Fibroblast of lung (primary cell): ENCODE measurements around the gene ARMC9. TPM values are rescaled to one million over a fixed set of nuclear protein-coding genes. Genes with fewer than 3 reads are reported as not detected.
"Not testable (repeated sequence)": the region's sequence is repeated elsewhere in the genome, so short reads cannot be mapped to it uniquely, and the experiment has no call there.

Experiments
- DNase-seq, 2 donors: peaks; one replicate each; pipeline versions ENCODE4 v3.0.0 to v3.0.0-alpha.2; 2010; ENCODE audit warnings: low read depth in 2 of 2
- H2AFZ ChIP-seq: 2 replicates; pipeline ENCODE4 v1.5.1; 2012; ENCODE audit warnings: low read length, control low read depth, inconsistent platforms
- H3K27ac ChIP-seq: 2 replicates; pipeline ENCODE4 v1.5.1; 2011; ENCODE audit warnings: low read length, control low read depth; ENCODE audit not compliant: insufficient read depth
- H3K27me3 ChIP-seq: 2 replicates; pipeline ENCODE4 v1.5.1; 2011; ENCODE audit warnings: mild to moderate bottlenecking, low read length; ENCODE audit not compliant: control insufficient read depth, insufficient read depth
- H3K36me3 ChIP-seq: 2 replicates; pipeline ENCODE4 v1.5.1; 2011; ENCODE audit warnings: low read length; ENCODE audit not compliant: control insufficient read depth, insufficient read depth
- H3K4me1 ChIP-seq: 2 replicates; pipeline ENCODE4 v1.5.1; 2011; ENCODE audit warnings: low read length; ENCODE audit not compliant: control insufficient read depth, insufficient read depth; ENCODE audit errors: extremely low read depth
- H3K4me2 ChIP-seq: 2 replicates; pipeline ENCODE4 v1.5.1; 2011; ENCODE audit warnings: low read length, control low read depth; ENCODE audit not compliant: insufficient read depth; ENCODE audit errors: extremely low read depth
- H3K4me3 ChIP-seq, 4 experiments: fragments of 200-600 bp in 1 of 4; sonication (generic) in 1 of 4; replicated peaks in 1 of 4; 2 replicates each; pipeline ENCODE4 v1.5.1; 2011 to 2016; ENCODE audit warnings: low read length in 4 of 4, low read depth in 3 of 4, mild to moderate bottlenecking in 3 of 4, control low read depth in 2 of 4, inconsistent platforms in 1 of 4, mixed read lengths in 1 of 4; ENCODE audit not compliant: insufficient read depth in 1 of 4; ENCODE audit errors: control extremely low read depth in 1 of 4
- H3K79me2 ChIP-seq: 2 replicates; pipeline ENCODE4 v1.5.1; 2012; ENCODE audit warnings: mild to moderate bottlenecking, low read length, inconsistent platforms; ENCODE audit not compliant: control insufficient read depth, insufficient read depth
- H3K9ac ChIP-seq: 2 replicates; pipeline ENCODE4 v1.5.1; 2011; ENCODE audit warnings: mild to moderate bottlenecking, low read length, control low read depth; ENCODE audit not compliant: insufficient read depth
- H3K9me3 ChIP-seq: 2 replicates; pipeline ENCODE4 v1.5.1; 2012; ENCODE audit warnings: low read depth, low read length; ENCODE audit not compliant: control insufficient read depth, insufficient read depth
- H4K20me1 ChIP-seq: 2 replicates; pipeline ENCODE4 v1.5.1; 2011; ENCODE audit warnings: low read length; ENCODE audit not compliant: control insufficient read depth, insufficient read depth; ENCODE audit errors: extremely low read depth
- CTCF ChIP-seq, 2 donors: IDR thresholded peaks in 1 of 2; conservative IDR thresholded peaks in 1 of 2; 1 replicate in 1 of 2; 2 replicates in 1 of 2; pipeline ENCODE4 v1.5.1; 2011 to 2012; ENCODE audit warnings: low read length in 2 of 2, control low read depth in 1 of 2, inconsistent platforms in 1 of 2, low read depth in 1 of 2, mild to moderate bottlenecking in 1 of 2
- EZH2 ChIP-seq: IDR thresholded peaks from 2 replicates; pipeline ENCODE4 v1.5.1; 2012; ENCODE audit warnings: low read length, control low read depth, mild to moderate bottlenecking; ENCODE audit errors: missing control alignments
- polyA plus RNA-seq, 2 donors: library from polyadenylated mRNA; depleted of rRNA in 1 of 2; stranded (reverse) in 1 of 2; unstranded in 1 of 2; fragments of >200 nt; gene quantifications; 2 replicates each; pipeline ENCODE4 v1.2.1, GENCODE V29; 2011 to 2012; ENCODE audit warnings: missing spikeins in 1 of 2
- total RNA-seq: library from RNA; depleted of rRNA; stranded (reverse); fragments of >200 nt; gene quantifications from 2 replicates; pipeline ENCODE4 v1.2.1, GENCODE V29; 2014

The ARMC9 gene
- total and polyA plus RNA-seq, 2 donors (not counting 1 experiment from before 2014, with no cell fraction given), result 68.4 to 153 TPM

DNA sequence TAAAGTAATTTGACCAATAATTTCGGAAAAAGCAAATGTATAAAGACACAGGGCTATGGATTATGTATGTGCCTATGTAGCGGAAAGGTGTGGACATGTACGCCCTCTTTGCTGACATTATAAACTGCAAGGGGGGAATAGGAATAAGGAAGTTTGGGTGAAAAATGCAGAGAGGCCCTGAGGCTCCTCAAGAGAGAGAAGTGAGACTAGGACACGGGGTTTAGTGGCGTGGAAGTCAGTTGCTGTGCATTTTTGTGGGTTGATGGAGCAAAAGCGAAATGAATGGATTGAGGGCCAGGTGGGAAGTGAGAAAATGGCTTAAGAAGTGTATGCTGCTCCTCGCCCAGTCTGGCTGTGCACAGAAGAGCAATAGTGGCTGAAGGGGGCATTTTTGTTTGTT is 100.8 kb downstream of the ARMC9 start:
- Histone ChIP-seq H3K4me1 (no peaks in the 10 kb centered on the region), H4K20me1 (no peaks in the 10 kb centered on the region), H2AFZ (no peak overlapping the region), H3K9me3 (no peaks in the 10 kb centered on the region), H3K36me3 (peaks cover 3% of the 10 kb centered on the region), H3K9ac (no peak overlapping the region), H3K27ac (no peak overlapping the region), H3K4me3 (no peak overlapping the region), H3K4me2 (no peak overlapping the region), H3K27me3 (no peaks in the 10 kb centered on the region), H3K79me2 (no peaks in the 10 kb centered on the region)
- DNase-seq, result no peak
- no peak for TF ChIP-seq CTCF (conservative IDR thresholded peaks at IDR 0.05 in 1 of 2, IDR thresholded peaks at IDR 0.05 in 1 of 2; ENCODE audit: low read depth in 1 of 2, low read length in 2 of 2)
- no peak for TF ChIP-seq EZH2

DNA sequence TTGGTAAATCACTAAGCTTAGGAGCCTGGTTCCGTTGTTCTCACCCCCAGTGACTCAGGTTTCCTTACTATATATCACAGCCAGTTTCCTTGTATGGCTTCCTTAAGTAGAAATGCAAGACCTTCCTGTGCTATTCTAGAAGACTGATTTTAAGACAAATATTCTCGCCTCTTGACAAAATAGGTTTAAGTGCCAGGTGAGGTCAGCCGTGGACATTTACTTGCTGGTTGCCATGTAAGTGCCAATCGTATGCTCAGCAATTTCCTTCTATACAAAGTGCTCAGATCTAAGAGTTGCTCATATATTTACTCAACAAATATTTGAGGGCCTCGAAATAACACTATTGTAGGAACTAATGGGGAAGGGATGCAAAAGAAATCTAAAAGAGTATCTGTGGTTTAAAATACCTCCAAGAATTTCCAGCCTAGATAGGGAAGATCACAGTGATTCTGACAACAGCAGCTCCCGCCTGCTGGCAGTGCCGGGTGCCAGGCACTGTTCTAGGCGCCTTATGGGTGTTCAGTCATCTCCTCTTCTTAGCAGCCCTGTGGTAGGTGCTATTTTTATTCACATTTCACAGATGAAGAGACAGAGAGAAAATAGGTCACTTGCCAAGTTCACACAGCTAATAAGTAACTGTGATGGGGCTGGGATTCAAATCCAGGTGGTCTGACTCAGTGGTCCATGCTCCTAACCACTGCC is 101.7 kb downstream of the ARMC9 start:
- no peak overlapping the region for H3K9ac ChIP-seq
- TF ChIP-seq EZH2 (no peak), CTCF (conservative IDR thresholded peaks at IDR 0.05 in 1 of 2, IDR thresholded peaks at IDR 0.05 in 1 of 2; ENCODE audit: low read depth in 1 of 2, low read length in 2 of 2) (no peak)
- no peaks in the 10 kb centered on the region for H4K20me1 ChIP-seq
- no peak overlapping the region for H3K27ac ChIP-seq
- H3K36me3 ChIP-seq, result peaks cover 2% of the 10 kb centered on the region
- no peaks in the 10 kb centered on the region for H3K27me3 ChIP-seq
- DNase-seq, result peak in 1 of 2 donors; percentile 50
- no peak overlapping the region for H2AFZ ChIP-seq
- no peak overlapping the region for H3K4me2 ChIP-seq
- no peaks in the 10 kb centered on the region for H3K4me1 ChIP-seq
- H3K9me3 ChIP-seq, result no peaks in the 10 kb centered on the region
- H3K4me3 ChIP-seq, result no peak overlapping the region
- no peaks in the 10 kb centered on the region for H3K79me2 ChIP-seq

- H3K9ac ChIP-seq, result no peak overlapping the region
- no peaks in the 10 kb centered on the region for H3K9me3 ChIP-seq
- no peaks in the 10 kb centered on the region for H4K20me1 ChIP-seq
- no peak overlapping the region for H3K27ac ChIP-seq
- no peaks in the 10 kb centered on the region for H3K4me1 ChIP-seq
- H3K4me3 ChIP-seq, result no peak overlapping the region
- no peak overlapping the region for H3K4me2 ChIP-seq
- no peak for DNase-seq
- no peak for TF ChIP-seq EZH2
- TF ChIP-seq CTCF (conservative IDR thresholded peaks at IDR 0.05 in 1 of 2, IDR thresholded peaks at IDR 0.05 in 1 of 2; ENCODE audit: low read depth in 1 of 2, low read length in 2 of 2), result no peak
- no peaks in the 10 kb centered on the region for H3K79me2 ChIP-seq
- no peaks in the 10 kb centered on the region for H3K27me3 ChIP-seq
- no peak overlapping the region for H2AFZ ChIP-seq
- H3K36me3 ChIP-seq, result peaks cover 2% of the 10 kb centered on the region
Observed at GRCh38 chr2:231300722-231301076, 102.3 kb downstream of the ARMC9 start.

DNA sequence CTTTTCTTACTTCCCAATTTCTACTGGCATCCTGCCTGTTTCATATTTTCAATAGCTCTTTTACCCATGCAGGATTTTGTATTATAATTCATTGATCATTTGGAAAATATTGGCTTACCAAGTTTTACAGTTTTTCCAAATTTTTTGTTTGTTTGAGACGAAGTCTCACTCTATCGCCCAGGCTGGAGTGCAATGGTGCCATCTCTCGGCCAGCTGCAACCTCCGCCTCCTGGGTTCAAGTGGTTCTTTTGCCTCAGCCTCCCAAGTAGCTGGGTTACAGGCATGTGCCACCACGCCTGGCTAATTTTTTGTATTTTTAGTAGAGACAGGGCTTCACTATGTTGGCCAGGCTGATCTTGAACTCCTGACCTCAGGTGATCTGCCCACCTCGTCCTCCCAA is 105.8 kb downstream of the ARMC9 start:
- H3K36me3 ChIP-seq, result peaks cover 11% of the 10 kb centered on the region
- not testable (repeated sequence) for H3K27ac ChIP-seq, H3K9me3 ChIP-seq, H2AFZ ChIP-seq, H3K4me2 ChIP-seq, H3K4me3 ChIP-seq, H3K4me1 ChIP-seq, H3K9ac ChIP-seq, H3K79me2 ChIP-seq, H4K20me1 ChIP-seq, DNase-seq, H3K27me3 ChIP-seq
